Measurements from ENCODE around the gene UST.
"Not testable (repeated sequence)": the region's sequence is repeated elsewhere in the genome, so short reads cannot be mapped to it uniquely, and the experiment has no call there.

DNA sequence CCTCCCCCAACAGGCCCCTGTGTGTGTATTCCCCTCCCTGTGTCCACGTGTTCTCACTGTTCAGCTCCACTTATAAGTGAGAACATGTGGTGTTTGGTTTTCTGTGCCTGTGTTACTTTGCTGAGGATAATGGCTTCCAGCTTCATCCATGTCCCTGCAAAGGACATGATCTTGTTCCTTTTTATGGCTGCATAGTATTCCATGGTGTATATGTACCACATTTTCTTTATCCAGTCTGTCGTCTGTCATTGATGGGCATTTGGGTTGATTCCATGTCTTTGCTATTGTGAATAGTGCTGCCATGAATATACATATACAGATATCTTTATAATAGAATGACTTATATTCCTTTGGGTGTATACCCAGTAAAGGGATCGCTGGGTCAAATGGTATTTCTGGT lies 106.3 kb downstream of the UST start:
- not testable (repeated sequence) for TF ChIP-seq EZH2 (IDR thresholded peaks at IDR 0.05); RAD21 (IDR thresholded peaks at IDR 0.05; ENCODE audit: low read depth); ELF1 (IDR thresholded peaks at IDR 0.05; ENCODE audit: borderline replicate concordance, low read depth); POLR2A (IDR thresholded peaks at IDR 0.05; ENCODE audit: borderline replicate concordance, extremely low read depth, insufficient read depth, insufficient read length); CBX3 (IDR thresholded peaks at IDR 0.05; ENCODE audit: low read depth); POLR2AphosphoS5 (IDR thresholded peaks at IDR 0.05; ENCODE audit: low read depth, low read length); ZFX (IDR thresholded peaks at IDR 0.05); TCF7L2 (IDR thresholded peaks at IDR 0.05; ENCODE audit: borderline replicate concordance, extremely low read depth, insufficient read depth, insufficient read length); YY1 (IDR thresholded peaks at IDR 0.05; ENCODE audit: extremely low read depth, insufficient replicate concordance, low read depth, low read length)
- TF ChIP-seq, protein P1, sequence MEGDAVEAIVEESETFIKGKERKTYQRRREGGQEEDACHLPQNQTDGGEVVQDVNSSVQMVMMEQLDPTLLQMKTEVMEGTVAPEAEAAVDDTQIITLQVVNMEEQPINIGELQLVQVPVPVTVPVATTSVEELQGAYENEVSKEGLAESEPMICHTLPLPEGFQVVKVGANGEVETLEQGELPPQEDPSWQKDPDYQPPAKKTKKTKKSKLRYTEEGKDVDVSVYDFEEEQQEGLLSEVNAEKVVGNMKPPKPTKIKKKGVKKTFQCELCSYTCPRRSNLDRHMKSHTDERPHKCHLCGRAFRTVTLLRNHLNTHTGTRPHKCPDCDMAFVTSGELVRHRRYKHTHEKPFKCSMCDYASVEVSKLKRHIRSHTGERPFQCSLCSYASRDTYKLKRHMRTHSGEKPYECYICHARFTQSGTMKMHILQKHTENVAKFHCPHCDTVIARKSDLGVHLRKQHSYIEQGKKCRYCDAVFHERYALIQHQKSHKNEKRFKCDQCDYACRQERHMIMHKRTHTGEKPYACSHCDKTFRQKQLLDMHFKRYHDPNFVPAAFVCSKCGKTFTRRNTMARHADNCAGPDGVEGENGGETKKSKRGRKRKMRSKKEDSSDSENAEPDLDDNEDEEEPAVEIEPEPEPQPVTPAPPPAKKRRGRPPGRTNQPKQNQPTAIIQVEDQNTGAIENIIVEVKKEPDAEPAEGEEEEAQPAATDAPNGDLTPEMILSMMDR (IDR thresholded peaks at IDR 0.05 in 2 of 3, conservative IDR thresholded peaks at IDR 0.05 in 1 of 3; ENCODE audit: borderline replicate concordance in 1 of 3, insufficient read depth in 1 of 3, low read depth in 2 of 3, low read length in 2 of 3), result not testable (repeated sequence)
